Smooth muscle cell (in vitro differentiated cells): ENCODE results near the gene ARMC5. TPM values are rescaled to one million over a fixed set of nuclear protein-coding genes. Genes with fewer than 3 reads are reported as not detected.

Experiments
- DNase-seq: peaks from one replicate; lab custom pipeline; 2025; ENCODE audit not compliant: unreplicated experiment; lab: John Stamatoyannopoulos, UW
- H2AFZ ChIP-seq: fragments of 200-600 bp; sonication (generic); 2 replicates; pipeline ENCODE4 v1.6.0; 2016; ENCODE audit warnings: antibody characterized with exemption, low read depth, mild to moderate bottlenecking
- H3F3A ChIP-seq: fragments of 200-600 bp; sonication (generic); 2 replicates; pipeline ENCODE4 v1.6.0; 2017; ENCODE audit warnings: antibody characterized with exemption, low read depth
- H3K27ac ChIP-seq: fragments of 200-600 bp; sonication (generic); 2 replicates; pipeline ENCODE4 v1.5.1; 2016; ENCODE audit warnings: low read depth, mild to moderate bottlenecking
- H3K27me3 ChIP-seq: fragments of 200-600 bp; sonication (generic); 2 replicates; pipeline ENCODE4 v1.6.1; 2016; ENCODE audit warnings: low read depth, mild to moderate bottlenecking
- H3K36me3 ChIP-seq: fragments of 200-600 bp; sonication (generic); 2 replicates; pipeline ENCODE4 v1.5.1; 2016; ENCODE audit warnings: low read depth
- H3K4me1 ChIP-seq: fragments of 200-600 bp; sonication (generic); 2 replicates; pipeline ENCODE4 v1.5.1; 2016; ENCODE audit warnings: low read depth
- H3K4me2 ChIP-seq: fragments of 200-600 bp; sonication (generic); 2 replicates; pipeline ENCODE4 v1.6.0; 2016; ENCODE audit warnings: mild to moderate bottlenecking
- H3K4me3 ChIP-seq: fragments of 200-600 bp; sonication (generic); 2 replicates; pipeline ENCODE4 v1.5.1; 2016; ENCODE audit warnings: mild to moderate bottlenecking
- H3K79me2 ChIP-seq: fragments of 200-600 bp; sonication (generic); 2 replicates; pipeline ENCODE4 v1.6.0; 2016; ENCODE audit warnings: low read depth, mild to moderate bottlenecking
- H3K9ac ChIP-seq: fragments of 200-600 bp; sonication (generic); 2 replicates; pipeline ENCODE4 v1.6.0; 2016; ENCODE audit warnings: low read depth
- H3K9me3 ChIP-seq: fragments of 200-600 bp; sonication (generic); replicated peaks from 2 replicates; pipeline ENCODE4 v1.5.1; 2016; ENCODE audit warnings: low read depth
- H4K20me1 ChIP-seq: fragments of 200-600 bp; sonication (generic); 2 replicates; pipeline ENCODE4 v1.6.0; 2016; ENCODE audit warnings: low read depth
- WGBS: methylation state at CpG from one replicate; pipeline ENCODE4 v1.1.7; 2016; ENCODE audit warnings: low lambda C conversion rate; 5-methylcytosine and 5-hydroxymethylcytosine counted together
- polyA plus RNA-seq: library from polyadenylated mRNA; unstranded; fragments of >200 nt; fragmentation: Nextera tagmentation; extraction: Ambion mirVana; gene quantifications from 2 replicates; pipeline ENCODE4 v1.2.1, GENCODE V29; 2016
- total RNA-seq: library from RNA; depleted of rRNA; stranded (reverse); fragments of >200 nt; gene quantifications from 2 replicates; pipeline ENCODE4 v1.2.3, GENCODE V29; 2014
- TF ChIP-seq, protein P1 (sequence below): fragments of 200-600 bp; sonication (generic); IDR thresholded peaks from 2 replicates; pipeline ENCODE4 v1.5.1; 2017; ENCODE audit warnings: borderline replicate concordance, mild to moderate bottlenecking, antibody characterized with exemption; ENCODE audit not compliant: insufficient read depth, poor library complexity, severe bottlenecking

Gene ARMC5
- total and polyA plus RNA-seq, 2 experiments from 2014 or later, result 7.0 to 19.6 TPM

DNA sequence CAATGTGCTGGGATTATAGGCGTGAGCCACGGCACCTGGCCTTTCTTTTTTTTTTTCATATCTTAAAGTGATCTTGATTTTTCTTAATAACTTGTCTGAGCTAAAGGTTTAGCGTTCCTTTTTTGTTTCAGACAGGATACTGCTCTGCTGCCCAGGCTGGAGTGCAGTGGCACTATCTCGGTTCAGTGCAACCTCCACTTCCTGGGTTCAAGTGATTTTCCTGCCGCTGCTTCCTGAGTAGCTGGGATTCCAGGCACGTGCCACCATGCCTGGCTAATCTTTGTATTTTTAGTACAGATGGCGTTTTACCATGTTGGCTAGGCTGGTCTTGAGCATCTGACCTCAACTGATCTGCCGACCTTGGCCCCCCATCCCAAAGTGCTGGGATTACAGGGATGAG, 44.9 kb downstream of the ARMC5 start:
- Histone ChIP-seq H3K36me3 (no peaks in the 10 kb centered on the region), H3K27ac (no peak overlapping the region), H3K79me2 (peaks cover 25% of the 10 kb centered on the region), H3K4me3 (no peak overlapping the region), H3K4me2 (no peak overlapping the region), H3K4me1 (peaks cover 12% of the 10 kb centered on the region), H3F3A (no peaks in the 10 kb centered on the region), H3K9ac (no peak overlapping the region), H3K27me3 (no peaks in the 10 kb centered on the region), H3K9me3 (no peaks in the 10 kb centered on the region), H2AFZ (no peak overlapping the region), H4K20me1 (peaks cover 25% of the 10 kb centered on the region)
- TF ChIP-seq, protein P1, sequence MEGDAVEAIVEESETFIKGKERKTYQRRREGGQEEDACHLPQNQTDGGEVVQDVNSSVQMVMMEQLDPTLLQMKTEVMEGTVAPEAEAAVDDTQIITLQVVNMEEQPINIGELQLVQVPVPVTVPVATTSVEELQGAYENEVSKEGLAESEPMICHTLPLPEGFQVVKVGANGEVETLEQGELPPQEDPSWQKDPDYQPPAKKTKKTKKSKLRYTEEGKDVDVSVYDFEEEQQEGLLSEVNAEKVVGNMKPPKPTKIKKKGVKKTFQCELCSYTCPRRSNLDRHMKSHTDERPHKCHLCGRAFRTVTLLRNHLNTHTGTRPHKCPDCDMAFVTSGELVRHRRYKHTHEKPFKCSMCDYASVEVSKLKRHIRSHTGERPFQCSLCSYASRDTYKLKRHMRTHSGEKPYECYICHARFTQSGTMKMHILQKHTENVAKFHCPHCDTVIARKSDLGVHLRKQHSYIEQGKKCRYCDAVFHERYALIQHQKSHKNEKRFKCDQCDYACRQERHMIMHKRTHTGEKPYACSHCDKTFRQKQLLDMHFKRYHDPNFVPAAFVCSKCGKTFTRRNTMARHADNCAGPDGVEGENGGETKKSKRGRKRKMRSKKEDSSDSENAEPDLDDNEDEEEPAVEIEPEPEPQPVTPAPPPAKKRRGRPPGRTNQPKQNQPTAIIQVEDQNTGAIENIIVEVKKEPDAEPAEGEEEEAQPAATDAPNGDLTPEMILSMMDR, result no peak
- no peak for DNase-seq
- 98% methylated on average over 8 of the region's 8 CpGs for WGBS

- DNase-seq, result no peak
- no peak overlapping the region for H2AFZ ChIP-seq
- H3K27ac ChIP-seq, result no peak overlapping the region
- H3K4me3 ChIP-seq, result no peak overlapping the region
- peaks cover 15% of the 10 kb centered on the region for H3K4me1 ChIP-seq
- H3K4me2 ChIP-seq, result no peak overlapping the region
- peaks cover 18% of the 10 kb centered on the region for H4K20me1 ChIP-seq
- no peaks in the 10 kb centered on the region for H3F3A ChIP-seq
- 88% methylated on average over 4 of the region's 4 CpGs for WGBS
- no peaks in the 10 kb centered on the region for H3K36me3 ChIP-seq
- peaks cover 26% of the 10 kb centered on the region for H3K79me2 ChIP-seq
- no peaks in the 10 kb centered on the region for H3K9me3 ChIP-seq
- no peaks in the 10 kb centered on the region for H3K27me3 ChIP-seq
- H3K9ac ChIP-seq, result no peak overlapping the region
- TF ChIP-seq, protein P1, result no peak
Observed at GRCh38 chr16:31505483-31505882, 46.2 kb downstream of the ARMC5 start.

DNA sequence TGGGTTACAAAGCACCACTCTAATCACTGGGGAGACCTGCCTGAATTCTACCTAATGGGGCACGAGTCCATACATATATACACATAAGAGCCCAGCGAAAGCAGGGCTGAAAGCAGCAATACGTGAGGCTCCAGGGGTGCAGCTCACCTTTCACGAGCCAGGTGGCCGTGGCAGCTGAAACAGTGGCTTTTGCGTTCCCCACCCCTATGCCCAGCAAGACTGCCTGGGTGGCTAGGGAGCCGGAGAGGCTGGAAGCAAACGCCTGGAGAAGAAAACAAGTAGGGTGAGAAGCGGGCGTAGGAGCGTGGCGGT, 48.3 kb downstream of the ARMC5 start:
- Histone ChIP-seq H3K9me3 (no peaks in the 10 kb centered on the region), H3K4me3 (peak overlapping the region; percentile 99), H3F3A (no peaks in the 10 kb centered on the region), H3K36me3 (no peaks in the 10 kb centered on the region), H3K4me2 (peak overlapping the region; percentile 99), H4K20me1 (no peaks in the 10 kb centered on the region), H3K27ac (peak overlapping the region; percentile 89), H3K27me3 (no peaks in the 10 kb centered on the region), H3K79me2 (peaks cover 26% of the 10 kb centered on the region), H2AFZ (peak overlapping the region; percentile 91), H3K9ac (peak overlapping the region; percentile 98), H3K4me1 (peaks cover 15% of the 10 kb centered on the region)
- TF ChIP-seq, protein P1, result no peak
- 1% methylated on average over 12 of the region's 12 CpGs for WGBS
- DNase-seq, result no peak

DNA sequence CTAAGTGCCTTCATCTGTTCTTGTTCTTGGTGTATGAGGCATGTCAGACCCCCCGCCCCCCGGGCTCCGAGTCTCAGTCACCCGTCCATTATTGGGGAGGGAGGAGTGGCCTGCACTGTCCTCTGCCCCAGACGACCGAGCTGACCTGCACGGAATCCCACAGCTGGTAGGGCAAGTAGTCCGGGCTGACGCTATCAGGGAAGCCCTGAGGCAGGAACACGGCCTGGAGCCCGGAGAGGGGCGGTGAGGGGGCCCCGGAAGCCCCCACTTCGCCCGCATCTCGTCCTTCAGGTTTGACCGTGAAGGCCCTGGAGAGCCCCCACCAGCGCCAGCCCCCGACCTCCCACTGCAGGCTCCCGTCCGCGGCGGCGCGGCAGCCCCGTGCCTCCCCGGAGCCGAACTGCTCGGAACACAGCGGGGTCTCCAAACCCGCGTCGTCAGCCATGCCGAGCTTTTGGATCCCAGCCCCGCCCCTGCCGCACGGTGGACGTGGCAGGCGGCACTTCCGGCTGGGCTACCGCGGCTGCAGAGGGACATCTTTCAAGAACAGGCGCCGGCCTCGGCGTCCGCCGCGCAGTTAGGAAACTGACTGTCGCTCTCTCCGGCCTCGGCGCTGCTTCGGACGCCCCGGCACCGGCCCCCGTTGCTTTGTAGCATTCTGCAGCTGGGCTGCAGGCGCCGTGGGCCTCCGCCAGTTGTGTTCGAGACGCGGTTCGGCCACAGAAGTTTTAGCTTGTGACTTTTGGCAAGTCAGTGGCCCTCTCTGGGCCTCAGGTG, 48.8 kb downstream of the ARMC5 start, which contains the start of gene RUSF1:
Gene RUSF1, minus strand, starts transcription at position 463 of the 777 bp plus-strand sequence. Its CDS starts 18 bp downstream, at position 445.
- Histone ChIP-seq H3F3A (no peaks in the 10 kb centered on the region), H3K4me3 (peak within 1 kb of the TSS; percentile 99), H3K9me3 (no peaks in the 10 kb centered on the region), H3K36me3 (no peaks in the 10 kb centered on the region), H3K27me3 (no peaks in the 10 kb centered on the region), H3K9ac (peak within 1 kb of the TSS; percentile 98), H2AFZ (peak within 1 kb of the TSS; percentile 91), H4K20me1 (no peaks in the 10 kb centered on the region), H3K79me2 (peaks cover 26% of the 10 kb centered on the region), H3K4me2 (peak within 1 kb of the TSS; percentile 99), H3K4me1 (peaks cover 15% of the 10 kb centered on the region), H3K27ac (peak within 1 kb of the TSS; percentile 89)
- under 1% methylated on average over 58 of the region's 65 CpGs for WGBS
- TF ChIP-seq, protein P1, result no peak
- DNase-seq, result peak; percentile 55
